ENCODE results near the gene PPP4C. TPM values are rescaled to one million over a fixed set of nuclear protein-coding genes. Genes with fewer than 3 reads are reported as not detected.

Gene PPP4C
- total RNA-seq, 4 donors from 2014 or later = 43.7 to 79.4 (median 56.6) TPM

DNA sequence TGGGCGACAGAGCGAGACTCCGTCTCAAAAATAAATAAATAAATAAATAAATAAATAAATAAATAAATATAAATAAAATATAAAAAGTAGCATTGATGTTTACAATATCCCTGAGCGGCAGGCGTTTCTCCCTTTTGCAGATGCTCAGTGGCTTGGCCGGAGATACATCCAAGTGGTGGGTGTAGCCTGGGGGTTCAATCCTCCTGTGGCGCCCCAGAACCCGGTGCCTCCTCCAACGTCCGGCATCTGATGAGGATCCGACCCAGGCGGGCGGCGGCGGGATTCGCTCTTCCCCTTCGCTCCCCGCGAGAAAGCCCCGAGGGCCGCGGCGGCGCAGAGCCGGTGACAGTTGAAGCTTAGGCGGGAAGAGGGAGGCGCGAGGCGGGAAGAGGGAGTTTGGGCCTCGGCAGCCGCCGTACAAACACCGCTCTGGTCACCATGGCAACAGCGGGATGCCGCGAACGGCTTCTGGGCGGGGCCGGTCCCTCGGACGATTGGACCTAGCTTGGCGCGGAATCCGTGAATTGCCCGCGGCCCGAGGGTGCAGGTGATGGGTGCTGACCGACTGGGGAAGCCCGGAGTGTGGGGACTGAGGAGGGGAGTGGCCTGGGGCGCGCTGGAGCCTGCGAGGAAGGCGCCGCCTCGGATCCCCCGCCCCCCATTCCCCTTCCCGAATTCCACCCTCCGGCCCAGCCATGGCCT is 23.0 kb upstream of the PPP4C start:
- H3K27ac ChIP-seq = peak overlapping the region in 1 of 4 donors; percentile 47
- peak; percentile 82 to 96 (median 95) for DNase-seq

DNA sequence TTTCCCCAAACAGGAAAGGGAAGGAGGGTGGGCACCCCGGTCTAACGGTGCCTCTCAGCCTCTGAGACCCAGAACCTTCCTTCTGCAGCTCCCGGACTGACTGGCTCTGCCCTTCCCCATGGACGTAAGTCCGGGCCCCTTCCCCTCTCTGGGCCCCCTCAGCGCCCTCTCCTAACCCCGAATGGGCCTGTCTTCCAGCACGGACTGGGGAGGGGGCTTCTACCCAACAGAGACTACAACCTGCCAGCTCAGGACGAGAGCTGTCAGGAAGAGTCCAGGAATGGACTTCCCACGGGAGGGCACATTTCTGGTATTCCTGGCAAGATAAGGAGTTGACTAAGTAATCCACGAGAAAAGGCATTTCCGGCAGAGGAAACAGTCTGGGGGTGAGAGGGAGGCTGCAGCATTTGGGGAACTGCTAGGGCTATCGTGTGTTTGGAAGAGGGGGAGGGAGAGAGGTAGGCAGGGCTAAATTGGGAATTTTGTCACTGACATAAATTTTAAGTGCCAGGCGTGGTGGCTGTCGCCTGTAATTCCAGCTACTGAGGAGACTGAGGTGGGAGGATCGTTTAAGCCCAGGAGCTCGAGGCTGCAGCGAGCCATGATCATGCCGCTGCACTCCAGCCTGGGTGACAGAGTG is 22.3 kb upstream of the PPP4C start:
- Histone ChIP-seq H3K9me3 (no peaks in the 10 kb centered on the region), H3K36me3 (no peaks in the 10 kb centered on the region), H3K4me3 (peak overlapping the region; percentile 38 to 68 (median 64)), H3K4me1 (peaks cover 0 to 23% (median 6%) of the 10 kb centered on the region in 4 donors), H3K27me3 (no peaks in the 10 kb centered on the region), H3K27ac (peak overlapping the region in 1 of 4 donors; percentile 47)
- TF ChIP-seq, protein P1, sequence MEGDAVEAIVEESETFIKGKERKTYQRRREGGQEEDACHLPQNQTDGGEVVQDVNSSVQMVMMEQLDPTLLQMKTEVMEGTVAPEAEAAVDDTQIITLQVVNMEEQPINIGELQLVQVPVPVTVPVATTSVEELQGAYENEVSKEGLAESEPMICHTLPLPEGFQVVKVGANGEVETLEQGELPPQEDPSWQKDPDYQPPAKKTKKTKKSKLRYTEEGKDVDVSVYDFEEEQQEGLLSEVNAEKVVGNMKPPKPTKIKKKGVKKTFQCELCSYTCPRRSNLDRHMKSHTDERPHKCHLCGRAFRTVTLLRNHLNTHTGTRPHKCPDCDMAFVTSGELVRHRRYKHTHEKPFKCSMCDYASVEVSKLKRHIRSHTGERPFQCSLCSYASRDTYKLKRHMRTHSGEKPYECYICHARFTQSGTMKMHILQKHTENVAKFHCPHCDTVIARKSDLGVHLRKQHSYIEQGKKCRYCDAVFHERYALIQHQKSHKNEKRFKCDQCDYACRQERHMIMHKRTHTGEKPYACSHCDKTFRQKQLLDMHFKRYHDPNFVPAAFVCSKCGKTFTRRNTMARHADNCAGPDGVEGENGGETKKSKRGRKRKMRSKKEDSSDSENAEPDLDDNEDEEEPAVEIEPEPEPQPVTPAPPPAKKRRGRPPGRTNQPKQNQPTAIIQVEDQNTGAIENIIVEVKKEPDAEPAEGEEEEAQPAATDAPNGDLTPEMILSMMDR (IDR thresholded peaks at IDR 0.05) = no peak
- no peak for TF ChIP-seq POLR2A (IDR thresholded peaks at IDR 0.05)
- no peak for DNase-seq

More for the DNA sequence above, 23.0 kb upstream of the PPP4C start:
- Histone ChIP-seq H3K4me1 (peaks cover 0 to 23% (median 6%) of the 10 kb centered on the region in 4 donors), H3K9me3 (no peaks in the 10 kb centered on the region), H3K36me3 (no peaks in the 10 kb centered on the region), H3K4me3 (peak overlapping the region; percentile 38 to 68 (median 64)), H3K27me3 (no peaks in the 10 kb centered on the region)
- no peak for TF ChIP-seq POLR2A (IDR thresholded peaks at IDR 0.05)
- TF ChIP-seq, protein P1 (IDR thresholded peaks at IDR 0.05) = peak in 1 of 6 experiments; percentile 9

DNA sequence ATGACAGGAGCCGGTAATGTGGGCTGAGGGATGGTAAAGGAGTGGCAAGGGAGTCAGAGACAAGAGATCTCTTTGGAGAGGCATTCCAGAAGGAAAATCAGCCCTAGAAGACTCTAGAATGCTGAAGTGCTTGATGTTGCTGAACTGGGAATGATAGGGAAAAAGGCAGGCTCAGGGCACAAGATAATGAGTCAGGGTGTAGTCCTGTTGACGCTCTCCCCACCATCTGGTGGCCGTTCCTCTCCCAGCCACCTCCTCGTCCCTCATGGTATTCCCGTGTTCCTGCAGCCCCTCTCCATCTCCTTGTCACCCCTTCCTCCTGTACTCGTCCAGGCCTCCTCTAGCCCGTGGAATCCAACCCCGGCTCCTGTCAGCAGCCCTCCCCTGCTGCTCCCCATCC is 21.3 kb upstream of the PPP4C start:
- H3K27ac ChIP-seq = no peak overlapping the region
- TF ChIP-seq POLR2A (IDR thresholded peaks at IDR 0.05) = no peak
- TF ChIP-seq, protein P1 (IDR thresholded peaks at IDR 0.05) = no peak
- H3K36me3 ChIP-seq = no peaks in the 10 kb centered on the region
- no peaks in the 10 kb centered on the region for H3K9me3 ChIP-seq
- H3K27me3 ChIP-seq = no peaks in the 10 kb centered on the region
- no peak overlapping the region for H3K4me3 ChIP-seq
- peaks cover 0 to 23% (median 6%) of the 10 kb centered on the region in 4 donors for H3K4me1 ChIP-seq
- no peak for DNase-seq

DNA sequence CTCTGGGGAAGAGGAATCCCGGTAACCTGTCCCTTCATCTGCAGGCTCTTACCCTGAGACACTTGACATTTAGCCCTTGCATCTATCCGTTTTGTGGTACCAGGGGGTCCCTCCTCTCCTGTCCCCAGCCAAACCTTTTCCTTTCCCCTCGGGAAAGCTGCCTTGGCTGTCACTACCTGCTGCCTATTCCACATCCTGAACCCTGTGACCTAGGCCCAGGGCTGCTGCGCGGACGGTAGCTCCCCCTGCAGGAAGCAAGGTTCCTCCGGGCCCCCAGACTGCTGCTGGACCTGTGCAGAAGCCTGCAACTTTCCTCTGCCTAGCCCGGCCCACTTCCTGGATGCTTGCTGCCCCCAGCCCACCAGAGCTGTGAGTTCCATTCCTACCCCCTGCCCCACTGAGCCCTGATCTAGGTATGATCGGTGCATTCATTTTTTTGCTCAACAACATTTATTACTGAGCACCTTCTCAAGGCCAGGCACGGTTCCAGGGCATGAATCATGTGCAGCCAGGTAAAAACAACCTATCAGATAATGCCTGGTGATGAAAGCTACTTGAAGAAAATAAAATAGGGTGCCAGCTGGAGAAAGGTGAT is 20.7 kb upstream of the PPP4C start:
- Histone ChIP-seq H3K27ac (no peak overlapping the region), H3K27me3 (no peaks in the 10 kb centered on the region), H3K4me3 (no peak overlapping the region), H3K36me3 (no peaks in the 10 kb centered on the region), H3K9me3 (no peaks in the 10 kb centered on the region), H3K4me1 (peaks cover 0 to 23% (median 6%) of the 10 kb centered on the region in 4 donors)
- peak in 2 of 3 donors; percentile 77 to 78 for DNase-seq
- no peak for TF ChIP-seq POLR2A (IDR thresholded peaks at IDR 0.05)
- TF ChIP-seq, protein P1 (IDR thresholded peaks at IDR 0.05) = peak in 4 of 6 experiments; percentile 52 to 63 (median 58)

DNA sequence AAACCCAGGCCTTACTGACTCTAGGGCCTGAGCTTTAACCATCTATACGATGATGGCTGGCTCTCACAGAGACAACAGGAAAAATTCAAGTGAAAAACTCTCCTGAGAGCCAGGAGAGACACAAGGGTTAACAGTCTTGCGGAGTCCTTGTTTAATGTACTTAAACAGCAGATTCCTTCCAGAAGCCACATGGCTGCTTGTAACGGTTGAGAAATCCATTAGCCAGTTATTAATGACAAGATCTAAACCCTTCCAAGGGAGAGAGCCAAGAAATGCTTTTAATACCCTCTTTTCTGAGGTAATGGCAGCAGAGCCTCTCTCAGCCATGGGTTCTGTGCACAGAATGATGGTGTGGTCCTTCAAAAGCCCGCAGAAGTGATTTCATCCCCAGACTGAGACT is 15.4 kb upstream of the PPP4C start:
- no peaks in the 10 kb centered on the region for H3K9me3 ChIP-seq
- no peaks in the 10 kb centered on the region for H3K36me3 ChIP-seq
- no peak overlapping the region for H3K4me3 ChIP-seq
- no peak for TF ChIP-seq POLR2A (IDR thresholded peaks at IDR 0.05)
- TF ChIP-seq, protein P1 (IDR thresholded peaks at IDR 0.05) = no peak
- H3K27ac ChIP-seq = no peak overlapping the region
- no peaks in the 10 kb centered on the region for H3K27me3 ChIP-seq
- DNase-seq = no peak
- H3K4me1 ChIP-seq = peaks cover 0 to 15% (median 6%) of the 10 kb centered on the region in 4 donors

Data from Peyer's patch (tissue), 4 donors.